Vagina (tissue), 2 donors: ENCODE data around the gene KAZALD1.

ENCODE experiments used
- POLR2A ChIP-seq, 2 donors: fragments of 450-650 bp; IDR thresholded peaks; one replicate each; pipeline ENCODE4 v1.6.1; 2017; ENCODE audit warnings: antibody characterized with exemption in 2 of 2, mild to moderate bottlenecking in 2 of 2, moderate library complexity in 2 of 2
- POLR2AphosphoS5 ChIP-seq, 2 donors: sonication (generic); formaldehyde crosslinking; IDR thresholded peaks; one replicate each; pipeline ENCODE4 v1.9.0; 2017; ENCODE audit warnings: antibody characterized with exemption in 2 of 2, mild to moderate bottlenecking in 2 of 2, low read depth in 1 of 2; ENCODE audit not compliant: insufficient read depth in 1 of 2
- TF ChIP-seq, protein P1 (sequence below), 3 experiments: fragments of 450-650 bp in 2 of 3; fragments of 200-600 bp in 1 of 3; sonication (generic) in 1 of 3; IDR thresholded peaks; one replicate each; pipeline ENCODE4 v1.5.1; 2017 to 2019; ENCODE audit warnings: antibody characterized with exemption in 3 of 3, mild to moderate bottlenecking in 2 of 3, moderate library complexity in 2 of 3

DNA sequence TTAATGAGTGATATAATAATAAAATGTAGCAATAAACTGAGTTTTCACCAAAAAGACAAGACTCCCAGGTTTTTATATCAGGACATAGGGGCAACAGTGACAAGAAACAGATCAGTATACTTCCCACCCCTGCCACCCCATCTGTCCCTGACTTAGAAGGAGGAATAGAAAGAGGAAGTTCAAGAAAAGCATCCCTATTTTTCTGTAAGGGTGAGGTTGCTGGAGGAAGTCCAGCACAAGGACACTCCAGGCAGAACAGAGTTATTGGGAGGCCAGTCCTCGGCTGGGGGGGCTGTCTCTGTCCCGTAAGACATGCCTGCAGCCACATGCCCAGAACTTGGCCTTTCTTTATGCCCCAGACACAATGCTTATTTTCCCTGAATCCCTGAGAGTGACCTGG is 52.9 kb downstream of the KAZALD1 start:
- TF ChIP-seq, protein P1, sequence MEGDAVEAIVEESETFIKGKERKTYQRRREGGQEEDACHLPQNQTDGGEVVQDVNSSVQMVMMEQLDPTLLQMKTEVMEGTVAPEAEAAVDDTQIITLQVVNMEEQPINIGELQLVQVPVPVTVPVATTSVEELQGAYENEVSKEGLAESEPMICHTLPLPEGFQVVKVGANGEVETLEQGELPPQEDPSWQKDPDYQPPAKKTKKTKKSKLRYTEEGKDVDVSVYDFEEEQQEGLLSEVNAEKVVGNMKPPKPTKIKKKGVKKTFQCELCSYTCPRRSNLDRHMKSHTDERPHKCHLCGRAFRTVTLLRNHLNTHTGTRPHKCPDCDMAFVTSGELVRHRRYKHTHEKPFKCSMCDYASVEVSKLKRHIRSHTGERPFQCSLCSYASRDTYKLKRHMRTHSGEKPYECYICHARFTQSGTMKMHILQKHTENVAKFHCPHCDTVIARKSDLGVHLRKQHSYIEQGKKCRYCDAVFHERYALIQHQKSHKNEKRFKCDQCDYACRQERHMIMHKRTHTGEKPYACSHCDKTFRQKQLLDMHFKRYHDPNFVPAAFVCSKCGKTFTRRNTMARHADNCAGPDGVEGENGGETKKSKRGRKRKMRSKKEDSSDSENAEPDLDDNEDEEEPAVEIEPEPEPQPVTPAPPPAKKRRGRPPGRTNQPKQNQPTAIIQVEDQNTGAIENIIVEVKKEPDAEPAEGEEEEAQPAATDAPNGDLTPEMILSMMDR (IDR thresholded peaks at IDR 0.05) = no peak
- TF ChIP-seq POLR2A (IDR thresholded peaks at IDR 0.05) = no peak
- TF ChIP-seq POLR2AphosphoS5 (IDR thresholded peaks at IDR 0.05; ENCODE audit: insufficient read depth in 1 of 2, low read depth in 1 of 2) = no peak
